Measurements from ENCODE around the gene GRIN2C. TPM values are rescaled to one million over a fixed set of nuclear protein-coding genes. Genes with fewer than 3 reads are reported as not detected.

Gene GRIN2C
- total and polyA plus RNA-seq, 2 donors (not counting 3 experiments of a cell fraction or from before 2014, with no cell fraction given), result 0.04 to 0.60 TPM

DNA sequence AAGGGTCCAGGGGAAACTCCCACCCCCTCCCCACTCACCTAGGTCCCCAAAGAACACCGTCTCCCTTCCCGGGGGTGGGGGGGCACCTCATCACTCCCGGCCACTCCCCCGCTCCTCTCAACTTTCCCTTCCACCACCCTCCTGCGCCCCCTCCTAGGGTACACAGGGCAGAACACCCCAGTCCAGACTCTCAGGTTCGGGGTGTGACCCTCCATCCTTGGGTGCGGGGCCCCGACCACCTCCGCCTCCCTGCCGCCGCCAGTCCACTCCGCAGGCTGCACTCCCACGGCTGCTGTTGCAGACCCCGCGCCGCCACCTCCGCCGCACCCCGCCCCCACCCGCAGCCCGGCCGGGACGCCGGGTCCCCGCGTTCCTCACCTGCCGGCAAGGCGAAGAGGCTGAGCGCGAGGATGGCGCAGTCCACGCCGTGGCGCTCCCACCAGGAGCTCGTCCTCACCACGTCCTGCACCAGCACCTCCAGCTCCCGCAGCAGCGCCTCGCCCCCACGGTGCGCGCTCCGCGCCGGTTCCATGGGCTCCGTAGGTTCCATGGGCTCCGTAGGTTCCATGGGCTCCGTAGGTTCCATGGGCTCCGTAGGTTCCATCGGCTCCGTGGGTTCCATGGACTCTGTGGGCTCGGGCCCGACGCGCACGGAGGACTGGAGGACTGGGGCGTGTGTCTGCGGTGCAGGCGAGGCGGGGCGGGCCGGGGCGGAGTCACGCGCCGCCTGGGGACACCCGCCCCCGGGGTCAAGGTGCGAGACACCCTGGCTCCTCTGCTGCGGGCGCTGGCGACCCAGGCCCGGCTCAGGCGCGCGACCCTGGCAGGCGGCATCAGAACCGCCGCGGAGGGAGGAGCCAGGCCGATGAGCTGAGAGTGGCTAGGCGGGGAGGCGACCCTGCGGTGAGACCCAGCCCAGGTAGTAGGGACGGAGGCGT, 33.6 kb upstream of the GRIN2C start, which contains the start of gene FADS6:
Gene FADS6, minus strand, starts transcription at position 660 of the 938 bp plus-strand sequence. Its CDS starts 38 bp downstream, at position 622.
- Histone ChIP-seq H3K27me3 (ENCODE audit: control insufficient read depth in 2 of 2, insufficient read depth in 2 of 2, low read length in 2 of 2) (peaks cover 37% of the 10 kb centered on the region in 2 experiments), H3K4me2 (ENCODE audit: insufficient read depth, low read length) (no peak within 1 kb of the TSS), H3K9ac (replicated peaks; ENCODE audit: extremely low read depth, insufficient read depth, low read length) (no peak within 1 kb of the TSS), H3K4me3 (replicated peaks in 1 of 3; ENCODE audit: insufficient read depth in 1 of 3, low read depth in 1 of 3, low read length in 3 of 3) (no peak within 1 kb of the TSS), H3K9me3 (replicated peaks; ENCODE audit: control insufficient read depth, insufficient read depth, low read length) (no peaks in the 10 kb centered on the region), H3K79me2 (ENCODE audit: control insufficient read depth, insufficient read depth, low read length) (no peaks in the 10 kb centered on the region), H3K36me3 (ENCODE audit: control insufficient read depth in 2 of 2, extremely low read depth in 1 of 2, insufficient read depth in 2 of 2, low read length in 2 of 2) (no peaks in the 10 kb centered on the region), H2AFZ (ENCODE audit: low read depth, low read length) (no peak within 1 kb of the TSS), H3K9me1 (replicated peaks; ENCODE audit: control insufficient read depth, extremely low read depth, insufficient read depth, low read length) (no peaks in the 10 kb centered on the region), H3K4me1 (ENCODE audit: control insufficient read depth, extremely low read depth, insufficient read depth, low read length) (no peaks in the 10 kb centered on the region), H4K20me1 (replicated peaks; ENCODE audit: control insufficient read depth, extremely low read depth, insufficient read depth, low read length) (no peaks in the 10 kb centered on the region), H3K27ac (ENCODE audit: insufficient read depth, low read depth, low read length) (no peak within 1 kb of the TSS)
- peak; percentile 95 for TF ChIP-seq EZH2 (IDR thresholded peaks at IDR 0.05; ENCODE audit: borderline replicate concordance, low read depth, low read length, severe bottlenecking)
- no peak for TF ChIP-seq JUN (IDR thresholded peaks at IDR 0.05; ENCODE audit: borderline replicate concordance, insufficient read depth, insufficient read length, low read depth)
- intact Hi-C loops (cut with micrococcal nuclease), result no loop called here
- CTCF ChIA-PET, result interaction anchor here (1.0 kb wide), 2 partner anchors 12 to 20 kb away, joined by 3 to 4 read pairs; partner anchors contain the start of gene FDXR
- no peak for DNase-seq (ENCODE audit: low read depth, low spot score)
- BruUV-seq (replicated peaks), result no TSS peak
- POLR2A ChIA-PET, result no interaction called here
- dilution Hi-C loops (cut with MboI; ENCODE audit: extremely low pct_ligation_motif_present, low sequenced_read_pairs), result no loop called here
- FAIRE-seq, result no peak

- Histone ChIP-seq H3K9ac (replicated peaks; ENCODE audit: extremely low read depth, insufficient read depth, low read length) (no peak overlapping the region), H3K4me1 (ENCODE audit: control insufficient read depth, extremely low read depth, insufficient read depth, low read length) (no peaks in the 10 kb centered on the region), H2AFZ (ENCODE audit: low read depth, low read length) (no peak overlapping the region), H3K9me3 (replicated peaks; ENCODE audit: control insufficient read depth, insufficient read depth, low read length) (no peaks in the 10 kb centered on the region), H3K36me3 (ENCODE audit: control insufficient read depth in 2 of 2, extremely low read depth in 1 of 2, insufficient read depth in 2 of 2, low read length in 2 of 2) (no peaks in the 10 kb centered on the region), H3K27ac (ENCODE audit: insufficient read depth, low read depth, low read length) (no peak overlapping the region), H3K79me2 (ENCODE audit: control insufficient read depth, insufficient read depth, low read length) (no peaks in the 10 kb centered on the region), H3K27me3 (ENCODE audit: control insufficient read depth in 2 of 2, insufficient read depth in 2 of 2, low read length in 2 of 2) (peaks cover 36 to 37% of the 10 kb centered on the region in 2 experiments), H4K20me1 (replicated peaks; ENCODE audit: control insufficient read depth, extremely low read depth, insufficient read depth, low read length) (no peaks in the 10 kb centered on the region), H3K9me1 (replicated peaks; ENCODE audit: control insufficient read depth, extremely low read depth, insufficient read depth, low read length) (no peaks in the 10 kb centered on the region), H3K4me2 (ENCODE audit: insufficient read depth, low read length) (no peak overlapping the region), H3K4me3 (replicated peaks in 1 of 3; ENCODE audit: insufficient read depth in 1 of 3, low read depth in 1 of 3, low read length in 3 of 3) (no peak overlapping the region)
- FAIRE-seq (no peak), DNase-seq (ENCODE audit: low read depth, low spot score) (no peak)
- intact Hi-C loops (cut with micrococcal nuclease), result no loop called here
- BruUV-seq (replicated peaks), result no TSS peak
- ChIA-PET POLR2A (no interaction called here), CTCF (no interaction called here)
- TF ChIP-seq CTCF (IDR thresholded peaks at IDR 0.05; ENCODE audit: extremely low read depth in 1 of 2, insufficient read depth in 1 of 2, low read depth in 1 of 2, low read length in 2 of 2), result no peak
- no peak for TF ChIP-seq MYC (IDR thresholded peaks at IDR 0.05; ENCODE audit: low read depth, low read length)
- no peak for TF ChIP-seq EZH2 (IDR thresholded peaks at IDR 0.05; ENCODE audit: borderline replicate concordance, low read depth, low read length, severe bottlenecking)
- TF ChIP-seq POLR2AphosphoS5 (IDR thresholded peaks at IDR 0.05; ENCODE audit: insufficient read depth, low read depth, low read length), result no peak
- no peak for TF ChIP-seq POLR2A (IDR thresholded peaks at IDR 0.05; ENCODE audit: low read depth, low read length)
- dilution Hi-C loops (cut with MboI; ENCODE audit: extremely low pct_ligation_motif_present, low sequenced_read_pairs), result no loop called here
Measured at GRCh38 chr17:74892013-74892841, 32.5 kb upstream of the GRIN2C start.
